ENCODE data around the gene LEAP2. TPM values are rescaled to one million over a fixed set of nuclear protein-coding genes. Genes with fewer than 3 reads are reported as not detected.

LEAP2 gene
- total RNA-seq, 1 donor from 2014 or later = 3.6 TPM

DNA sequence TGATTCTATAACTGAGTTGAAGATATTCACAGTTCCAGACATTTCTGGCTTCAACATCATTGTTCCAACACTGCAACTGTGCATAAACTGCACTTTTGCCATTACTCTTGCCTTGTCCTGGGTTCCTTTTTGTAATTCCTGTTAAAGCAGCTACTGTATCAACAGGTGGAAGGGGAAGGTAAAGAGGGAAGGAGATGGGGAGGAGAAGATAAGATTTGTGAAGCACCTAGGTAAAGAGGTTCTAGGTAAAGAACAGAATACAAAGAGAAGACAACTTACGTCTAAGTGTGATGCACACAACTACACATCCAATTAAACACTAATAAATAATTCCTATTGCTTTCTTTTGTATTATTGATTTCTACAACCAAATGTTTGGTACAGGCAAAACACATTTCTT is 36.2 kb downstream of the LEAP2 start:
- H3K4me1 Mint-ChIP-seq = no peaks in the 10 kb centered on the region
- TF ChIP-seq EZH2 (IDR thresholded peaks at IDR 0.05) (no peak), EZH2phosphoT487 (IDR thresholded peaks at IDR 0.05) (no peak)
- TF ChIP-seq, protein P1, sequence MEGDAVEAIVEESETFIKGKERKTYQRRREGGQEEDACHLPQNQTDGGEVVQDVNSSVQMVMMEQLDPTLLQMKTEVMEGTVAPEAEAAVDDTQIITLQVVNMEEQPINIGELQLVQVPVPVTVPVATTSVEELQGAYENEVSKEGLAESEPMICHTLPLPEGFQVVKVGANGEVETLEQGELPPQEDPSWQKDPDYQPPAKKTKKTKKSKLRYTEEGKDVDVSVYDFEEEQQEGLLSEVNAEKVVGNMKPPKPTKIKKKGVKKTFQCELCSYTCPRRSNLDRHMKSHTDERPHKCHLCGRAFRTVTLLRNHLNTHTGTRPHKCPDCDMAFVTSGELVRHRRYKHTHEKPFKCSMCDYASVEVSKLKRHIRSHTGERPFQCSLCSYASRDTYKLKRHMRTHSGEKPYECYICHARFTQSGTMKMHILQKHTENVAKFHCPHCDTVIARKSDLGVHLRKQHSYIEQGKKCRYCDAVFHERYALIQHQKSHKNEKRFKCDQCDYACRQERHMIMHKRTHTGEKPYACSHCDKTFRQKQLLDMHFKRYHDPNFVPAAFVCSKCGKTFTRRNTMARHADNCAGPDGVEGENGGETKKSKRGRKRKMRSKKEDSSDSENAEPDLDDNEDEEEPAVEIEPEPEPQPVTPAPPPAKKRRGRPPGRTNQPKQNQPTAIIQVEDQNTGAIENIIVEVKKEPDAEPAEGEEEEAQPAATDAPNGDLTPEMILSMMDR (IDR thresholded peaks at IDR 0.05) = no peak
- H2AFZ ChIP-seq (replicated peaks) = no peak overlapping the region
- no peaks in the 10 kb centered on the region for H3K9me3 Mint-ChIP-seq
- H3K27me3 Mint-ChIP-seq (ENCODE audit: insufficient read depth, low read depth) = no peaks in the 10 kb centered on the region
- H3K36me3 ChIP-seq = peaks cover 5% of the 10 kb centered on the region
- no peaks in the 10 kb centered on the region for H3F3A ChIP-seq (ENCODE audit: low read depth)
- H3K4me3 Mint-ChIP-seq = no peak overlapping the region
- H3K36me3 Mint-ChIP-seq = peaks cover 14% of the 10 kb centered on the region
- H3K4me1 ChIP-seq = no peaks in the 10 kb centered on the region
- no peak overlapping the region for H3K27ac Mint-ChIP-seq
- H4K20me1 ChIP-seq (ENCODE audit: low read depth) = peaks cover 76% of the 10 kb centered on the region
- no peak for DNase-seq (ENCODE audit: low spot score)
- no peaks in the 10 kb centered on the region for H3K27me3 ChIP-seq
- no peaks in the 10 kb centered on the region for H3K9me3 ChIP-seq (ENCODE audit: low read depth)
- no peak overlapping the region for H3K9ac ChIP-seq
- H3K4me3 ChIP-seq = no peak overlapping the region
- H3K79me2 ChIP-seq (ENCODE audit: low read depth) = peaks cover 49% of the 10 kb centered on the region
- H3K27ac ChIP-seq = no peak overlapping the region
- no peak overlapping the region for H3K4me2 ChIP-seq

DNA sequence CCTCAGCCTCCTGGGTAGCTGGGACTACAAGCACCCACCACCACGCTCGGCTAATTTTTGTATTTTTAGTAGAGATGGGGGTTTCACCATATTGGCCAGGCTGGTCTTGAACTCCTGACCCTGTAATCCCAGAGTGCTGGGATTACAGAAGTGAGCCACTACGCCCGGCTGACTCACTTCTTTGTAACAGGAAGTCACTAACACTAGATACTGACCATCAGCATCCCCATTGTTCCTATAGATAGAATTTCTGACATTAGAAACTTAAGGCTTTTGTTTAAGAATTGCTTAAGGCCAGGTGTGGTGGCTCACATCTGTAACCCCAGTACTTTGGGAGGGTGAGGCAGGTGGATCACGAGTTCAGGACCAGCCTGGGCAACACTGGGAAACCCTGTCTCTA is 42.2 kb downstream of the LEAP2 start:
- peaks cover 5% of the 10 kb centered on the region for H3K36me3 ChIP-seq
- Mint-ChIP-seq H3K4me1 (no peaks in the 10 kb centered on the region), H3K9me3 (no peaks in the 10 kb centered on the region), H3K4me3 (no peak overlapping the region), H3K27me3 (ENCODE audit: insufficient read depth, low read depth) (no peaks in the 10 kb centered on the region), H3K36me3 (peaks cover 26% of the 10 kb centered on the region), H3K27ac (no peak overlapping the region)
- no peak overlapping the region for H2AFZ ChIP-seq (replicated peaks)
- no peak overlapping the region for H3K27ac ChIP-seq
- H3F3A ChIP-seq (ENCODE audit: low read depth) = no peaks in the 10 kb centered on the region
- peaks cover 37% of the 10 kb centered on the region for H4K20me1 ChIP-seq (ENCODE audit: low read depth)
- DNase-seq (ENCODE audit: low spot score) = no peak
- no peak overlapping the region for H3K4me3 ChIP-seq
- no peak overlapping the region for H3K4me2 ChIP-seq
- no peak overlapping the region for H3K9ac ChIP-seq
- TF ChIP-seq EZH2phosphoT487 (IDR thresholded peaks at IDR 0.05) (no peak), EZH2 (IDR thresholded peaks at IDR 0.05) (no peak)
- TF ChIP-seq, protein P1 (IDR thresholded peaks at IDR 0.05) = no peak
- H3K9me3 ChIP-seq (ENCODE audit: low read depth) = no peaks in the 10 kb centered on the region
- H3K79me2 ChIP-seq (ENCODE audit: low read depth) = peaks cover 73% of the 10 kb centered on the region
- H3K27me3 ChIP-seq = no peaks in the 10 kb centered on the region
- no peaks in the 10 kb centered on the region for H3K4me1 ChIP-seq

DNA sequence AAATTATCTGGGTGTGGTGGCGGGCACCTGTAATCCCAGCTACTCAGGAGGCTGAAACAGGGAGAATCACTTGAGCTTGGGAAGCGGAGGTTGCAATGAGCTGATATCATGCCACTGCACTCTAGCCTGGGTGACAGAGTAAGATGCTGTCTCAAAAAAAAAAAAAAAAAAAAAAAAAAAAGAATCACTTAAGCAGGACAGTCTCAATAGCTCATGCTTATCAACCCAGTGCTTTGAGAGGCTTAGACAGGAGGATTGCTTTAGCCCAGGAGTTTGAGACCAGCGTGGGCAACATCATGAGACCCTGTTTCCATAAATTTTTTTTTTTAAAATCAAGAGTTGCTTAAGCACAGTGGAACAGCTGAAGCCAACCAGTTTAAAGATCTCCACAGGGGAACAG is 42.6 kb downstream of the LEAP2 start:
- Histone ChIP-seq H3K4me1 (no peaks in the 10 kb centered on the region), H3K9ac (no peak overlapping the region), H2AFZ (replicated peaks) (no peak overlapping the region), H3K4me2 (no peak overlapping the region), H3K4me3 (no peak overlapping the region), H3K9me3 (ENCODE audit: low read depth) (no peaks in the 10 kb centered on the region), H3F3A (ENCODE audit: low read depth) (no peaks in the 10 kb centered on the region), H3K27ac (no peak overlapping the region), H3K27me3 (no peaks in the 10 kb centered on the region), H3K36me3 (peaks cover 5% of the 10 kb centered on the region), H3K79me2 (ENCODE audit: low read depth) (peaks cover 73% of the 10 kb centered on the region), H4K20me1 (ENCODE audit: low read depth) (peaks cover 33% of the 10 kb centered on the region)
- Mint-ChIP-seq H3K9me3 (no peaks in the 10 kb centered on the region), H3K4me3 (no peak overlapping the region), H3K4me1 (no peaks in the 10 kb centered on the region), H3K27me3 (ENCODE audit: insufficient read depth, low read depth) (no peaks in the 10 kb centered on the region), H3K36me3 (peaks cover 27% of the 10 kb centered on the region), H3K27ac (no peak overlapping the region)
- TF ChIP-seq, protein P1 (IDR thresholded peaks at IDR 0.05) = no peak
- no peak for TF ChIP-seq EZH2phosphoT487 (IDR thresholded peaks at IDR 0.05)
- TF ChIP-seq EZH2 (IDR thresholded peaks at IDR 0.05) = no peak
- DNase-seq (ENCODE audit: low spot score) = no peak

Small RNA genes lying within 50 kb of the gene (small RNA-seq; reads per million reads assigned to genes)
- not detected for gene RNA5SP192

Other genes with a start within 250 kb of the LEAP2 start
- gene IL13, start 215.5 kb upstream of the LEAP2 start, total RNA-seq (ENCODE audit: low replicate concordance) = not detected in 2 replicates
- not detected in 2 replicates for gene IL4, start 199.7 kb upstream of the LEAP2 start, total RNA-seq (ENCODE audit: low replicate concordance)
- 13.9 and 27.6 TPM in 2 replicates for gene KIF3A, start 136.1 kb upstream of the LEAP2 start, total RNA-seq (ENCODE audit: low replicate concordance)
- gene CCNI2, start 126.2 kb upstream of the LEAP2 start, total RNA-seq (ENCODE audit: low replicate concordance) = 0.22 TPM in 1 of 2 replicates, not detected in the other
- gene SEPTIN8, start 96.4 kb upstream of the LEAP2 start, total RNA-seq (ENCODE audit: low replicate concordance) = 39.9 and 50.1 TPM in 2 replicates
- 0.03 TPM in 1 of 2 replicates, not detected in the other for gene SOWAHA, start 60.4 kb upstream of the LEAP2 start, total RNA-seq (ENCODE audit: low replicate concordance)
- gene SHROOM1, start 43.0 kb upstream of the LEAP2 start, total RNA-seq (ENCODE audit: low replicate concordance) = 0.36 and 2.0 TPM in 2 replicates
- 0.46 and 0.82 TPM in 2 replicates for gene GDF9, start 7.2 kb upstream of the LEAP2 start, total RNA-seq (ENCODE audit: low replicate concordance)
- gene UQCRQ, start 7.0 kb upstream of the LEAP2 start, total RNA-seq (ENCODE audit: low replicate concordance) = 45.0 and 63.1 TPM in 2 replicates
- gene AFF4, start 90.0 kb downstream of the LEAP2 start, total RNA-seq (ENCODE audit: low replicate concordance) = 48.7 and 63.6 TPM in 2 replicates
- 31.8 and 37.0 TPM in 2 replicates for gene ZCCHC10, start 152.9 kb downstream of the LEAP2 start, total RNA-seq (ENCODE audit: low replicate concordance)
- 144 and 232 TPM in 2 replicates for gene HSPA4, start 178.3 kb downstream of the LEAP2 start, total RNA-seq (ENCODE audit: low replicate concordance)